Glomerular endothelial cell (primary cell): ENCODE results near the gene EDRF1. TPM values are rescaled to one million over a fixed set of nuclear protein-coding genes. Genes with fewer than 3 reads are reported as not detected.

Experiments
- total RNA-seq: library from RNA; depleted of rRNA; stranded (reverse); fragments of >200 nt; gene quantifications from 2 replicates; pipeline ENCODE4 v1.2.3, GENCODE V29; 2015

The EDRF1 gene
- total RNA-seq, 1 donor from 2014 or later = 13.0 TPM

Other genes with a start within 250 kb of the EDRF1 start
- not detected in 2 replicates for gene TEX36, start 36.5 kb upstream of the EDRF1 start, total RNA-seq
- gene MMP21, start 56.1 kb downstream of the EDRF1 start, total RNA-seq = 0.53 TPM in 1 of 2 replicates, not detected in the other
- 61.9 and 86.3 TPM in 2 replicates for gene UROS, start 103.5 kb downstream of the EDRF1 start, total RNA-seq
- gene BCCIP, start 103.8 kb downstream of the EDRF1 start, total RNA-seq = 27.8 and 39.4 TPM in 2 replicates
- gene DHX32, start 161.6 kb downstream of the EDRF1 start, total RNA-seq = 52.0 and 63.9 TPM in 2 replicates
- 4.8 and 11.4 TPM in 2 replicates for gene FANK1, start 176.9 kb downstream of the EDRF1 start, total RNA-seq